Neural cell (in vitro differentiated cells): ENCODE results near the gene CLDN4.

Experiments
- EP300 ChIP-seq: fragments of 450-650 bp; conservative IDR thresholded peaks from 2 replicates; pipeline ENCODE4 v1.6.1; 2014; ENCODE audit warnings: antibody characterized with exemption, mild to moderate bottlenecking, moderate library complexity; ENCODE audit not compliant: poor library complexity, severe bottlenecking
- EZH2 ChIP-seq: fragments of 200-600, 300-800 bp; shearing (Covaris generic), sonication (generic); IDR thresholded peaks from 2 replicates; pipeline ENCODE4 v1.6.1; 2014; ENCODE audit warnings: antibody characterized with exemption, low read length, borderline replicate concordance, mild to moderate bottlenecking; ENCODE audit not compliant: insufficient read depth, poor library complexity, severe bottlenecking
- POLR2AphosphoS5 ChIP-seq: IDR thresholded peaks from 2 replicates; pipeline ENCODE4 v1.6.1; 2012
- RAD21 ChIP-seq: fragments of 450-650 bp; conservative IDR thresholded peaks from 2 replicates; pipeline ENCODE4 v1.6.1; 2014; ENCODE audit warnings: antibody characterized with exemption, mild to moderate bottlenecking, moderate library complexity
- TF ChIP-seq, protein P1 (sequence below): fragments of 450-650 bp; IDR thresholded peaks from 2 replicates; pipeline ENCODE4 v1.5.1; 2014; ENCODE audit warnings: antibody characterized with exemption, mild to moderate bottlenecking, moderate library complexity; ENCODE audit not compliant: poor library complexity, severe bottlenecking
- TF ChIP-seq, protein P2 (sequence below): IDR thresholded peaks from 2 replicates; pipeline ENCODE4 v1.6.1; 2012; ENCODE audit warnings: borderline replicate concordance

DNA sequence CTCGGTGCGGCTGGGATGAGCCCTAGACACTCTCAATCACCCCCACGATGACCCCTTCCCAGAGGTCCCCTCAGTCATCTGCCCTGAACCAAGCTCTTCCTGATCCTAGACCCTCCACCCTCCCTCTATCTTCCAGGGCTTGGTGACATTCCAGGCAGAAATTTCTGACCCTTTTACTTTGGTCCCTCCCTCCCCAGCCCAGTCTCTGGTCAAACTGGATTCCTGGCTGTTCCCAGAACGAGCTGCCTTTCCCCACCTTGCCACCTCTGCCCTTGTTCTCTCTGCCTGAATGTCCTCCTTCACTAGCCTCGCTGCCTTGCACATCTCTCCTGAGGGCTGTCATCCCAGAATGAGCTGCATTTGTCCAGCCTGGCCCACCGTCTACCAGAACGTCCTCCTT lies 1.3 kb upstream of the CLDN4 start:
- TF ChIP-seq EZH2 (no peak), RAD21 (no peak), EP300 (no peak), POLR2AphosphoS5 (no peak)
- TF ChIP-seq, protein P1, sequence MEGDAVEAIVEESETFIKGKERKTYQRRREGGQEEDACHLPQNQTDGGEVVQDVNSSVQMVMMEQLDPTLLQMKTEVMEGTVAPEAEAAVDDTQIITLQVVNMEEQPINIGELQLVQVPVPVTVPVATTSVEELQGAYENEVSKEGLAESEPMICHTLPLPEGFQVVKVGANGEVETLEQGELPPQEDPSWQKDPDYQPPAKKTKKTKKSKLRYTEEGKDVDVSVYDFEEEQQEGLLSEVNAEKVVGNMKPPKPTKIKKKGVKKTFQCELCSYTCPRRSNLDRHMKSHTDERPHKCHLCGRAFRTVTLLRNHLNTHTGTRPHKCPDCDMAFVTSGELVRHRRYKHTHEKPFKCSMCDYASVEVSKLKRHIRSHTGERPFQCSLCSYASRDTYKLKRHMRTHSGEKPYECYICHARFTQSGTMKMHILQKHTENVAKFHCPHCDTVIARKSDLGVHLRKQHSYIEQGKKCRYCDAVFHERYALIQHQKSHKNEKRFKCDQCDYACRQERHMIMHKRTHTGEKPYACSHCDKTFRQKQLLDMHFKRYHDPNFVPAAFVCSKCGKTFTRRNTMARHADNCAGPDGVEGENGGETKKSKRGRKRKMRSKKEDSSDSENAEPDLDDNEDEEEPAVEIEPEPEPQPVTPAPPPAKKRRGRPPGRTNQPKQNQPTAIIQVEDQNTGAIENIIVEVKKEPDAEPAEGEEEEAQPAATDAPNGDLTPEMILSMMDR: no peak
- TF ChIP-seq, protein P2, sequence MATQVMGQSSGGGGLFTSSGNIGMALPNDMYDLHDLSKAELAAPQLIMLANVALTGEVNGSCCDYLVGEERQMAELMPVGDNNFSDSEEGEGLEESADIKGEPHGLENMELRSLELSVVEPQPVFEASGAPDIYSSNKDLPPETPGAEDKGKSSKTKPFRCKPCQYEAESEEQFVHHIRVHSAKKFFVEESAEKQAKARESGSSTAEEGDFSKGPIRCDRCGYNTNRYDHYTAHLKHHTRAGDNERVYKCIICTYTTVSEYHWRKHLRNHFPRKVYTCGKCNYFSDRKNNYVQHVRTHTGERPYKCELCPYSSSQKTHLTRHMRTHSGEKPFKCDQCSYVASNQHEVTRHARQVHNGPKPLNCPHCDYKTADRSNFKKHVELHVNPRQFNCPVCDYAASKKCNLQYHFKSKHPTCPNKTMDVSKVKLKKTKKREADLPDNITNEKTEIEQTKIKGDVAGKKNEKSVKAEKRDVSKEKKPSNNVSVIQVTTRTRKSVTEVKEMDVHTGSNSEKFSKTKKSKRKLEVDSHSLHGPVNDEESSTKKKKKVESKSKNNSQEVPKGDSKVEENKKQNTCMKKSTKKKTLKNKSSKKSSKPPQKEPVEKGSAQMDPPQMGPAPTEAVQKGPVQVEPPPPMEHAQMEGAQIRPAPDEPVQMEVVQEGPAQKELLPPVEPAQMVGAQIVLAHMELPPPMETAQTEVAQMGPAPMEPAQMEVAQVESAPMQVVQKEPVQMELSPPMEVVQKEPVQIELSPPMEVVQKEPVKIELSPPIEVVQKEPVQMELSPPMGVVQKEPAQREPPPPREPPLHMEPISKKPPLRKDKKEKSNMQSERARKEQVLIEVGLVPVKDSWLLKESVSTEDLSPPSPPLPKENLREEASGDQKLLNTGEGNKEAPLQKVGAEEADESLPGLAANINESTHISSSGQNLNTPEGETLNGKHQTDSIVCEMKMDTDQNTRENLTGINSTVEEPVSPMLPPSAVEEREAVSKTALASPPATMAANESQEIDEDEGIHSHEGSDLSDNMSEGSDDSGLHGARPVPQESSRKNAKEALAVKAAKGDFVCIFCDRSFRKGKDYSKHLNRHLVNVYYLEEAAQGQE: no peak
